Nephron progenitor cell (in vitro differentiated cells): Measurements from ENCODE around the gene THOC1.

Experiments
- DNase-seq: peaks from one replicate; pipeline ENCODE4 v3.0.0; 2021
- H3K27ac Mint-ChIP-seq: 2 replicates; pipeline ENCODE4 v1.8.0; 2021; ENCODE audit warnings: mild to moderate bottlenecking, moderate library complexity, mixed read lengths
- H3K27me3 Mint-ChIP-seq: 2 replicates; pipeline ENCODE4 v1.8.0; 2021; ENCODE audit warnings: mild to moderate bottlenecking, low read depth, mixed read lengths; ENCODE audit not compliant: poor library complexity
- H3K36me3 Mint-ChIP-seq: 2 replicates; pipeline ENCODE4 v1.8.0; 2021; ENCODE audit warnings: low read depth, mixed read lengths
- H3K4me1 Mint-ChIP-seq: 2 replicates; pipeline ENCODE4 v1.8.0; 2021; ENCODE audit warnings: mixed read lengths
- H3K4me3 Mint-ChIP-seq: 2 replicates; pipeline ENCODE4 v1.8.0; 2021; ENCODE audit warnings: mild to moderate bottlenecking, moderate library complexity, mixed read lengths
- H3K9me3 Mint-ChIP-seq: 2 replicates; pipeline ENCODE4 v1.8.0; 2021; ENCODE audit warnings: mild to moderate bottlenecking, moderate library complexity, mixed read lengths
- CTCF ChIP-seq: fragments of 200-600 bp; sonication (generic); IDR thresholded peaks from 2 replicates; pipeline ENCODE4 v1.5.0; 2021; ENCODE audit warnings: antibody characterized with exemption

Gene THOC1

GRCh38 chr18:272650-273049 lies 4.8 kb upstream of the THOC1 start:
- Mint-ChIP-seq H3K4me3 (no peak overlapping the region), H3K27me3 (peaks cover 4% of the 10 kb centered on the region), H3K27ac (peak overlapping the region; percentile 50), H3K4me1 (peaks cover 57% of the 10 kb centered on the region), H3K36me3 (no peaks in the 10 kb centered on the region), H3K9me3 (peaks cover 7% of the 10 kb centered on the region)
- no peak for DNase-seq
- TF ChIP-seq CTCF = no peak

- peaks cover 64% of the 10 kb centered on the region for H3K4me1 Mint-ChIP-seq
- no peak for TF ChIP-seq CTCF
- H3K36me3 Mint-ChIP-seq = peaks cover 6% of the 10 kb centered on the region
- peak overlapping the region; percentile 36 for H3K27ac Mint-ChIP-seq
- H3K27me3 Mint-ChIP-seq = peaks cover 4% of the 10 kb centered on the region
- H3K4me3 Mint-ChIP-seq = peak overlapping the region; percentile 100
- no peak for DNase-seq
- H3K9me3 Mint-ChIP-seq = no peaks in the 10 kb centered on the region
These were observed 1.7 kb upstream of the THOC1 start for GRCh38 chr18:269480-270095.

GRCh38 chr18:267380-267687 lies 513 bp downstream of the THOC1 start:
- peaks cover 47% of the 10 kb centered on the region for H3K4me1 Mint-ChIP-seq
- peaks cover 4% of the 10 kb centered on the region for H3K27me3 Mint-ChIP-seq
- H3K4me3 Mint-ChIP-seq = peak overlapping the region; percentile 100
- no peaks in the 10 kb centered on the region for H3K9me3 Mint-ChIP-seq
- DNase-seq = no peak
- peak overlapping the region; percentile 100 for H3K27ac Mint-ChIP-seq
- peaks cover 22% of the 10 kb centered on the region for H3K36me3 Mint-ChIP-seq
- no peak for TF ChIP-seq CTCF

GRCh38 chr18:261398-262073 lies 6.3 kb downstream of the THOC1 start:
- Mint-ChIP-seq H3K27ac (peak overlapping the region; percentile 37), H3K9me3 (no peaks in the 10 kb centered on the region), H3K4me1 (peaks cover 9% of the 10 kb centered on the region), H3K27me3 (no peaks in the 10 kb centered on the region), H3K36me3 (peaks cover 52% of the 10 kb centered on the region), H3K4me3 (no peak overlapping the region)
- no peak for DNase-seq
- no peak for TF ChIP-seq CTCF

- no peak for DNase-seq
These were observed 7.3 kb downstream of the THOC1 start for GRCh38 chr18:260547-260946.

More at GRCh38 chr18:260547-260946, 7.3 kb downstream of the THOC1 start:
- Mint-ChIP-seq H3K36me3 (peaks cover 53% of the 10 kb centered on the region), H3K4me1 (no peaks in the 10 kb centered on the region), H3K9me3 (no peaks in the 10 kb centered on the region), H3K27ac (no peak overlapping the region), H3K4me3 (no peak overlapping the region), H3K27me3 (no peaks in the 10 kb centered on the region)
- no peak for TF ChIP-seq CTCF
